ENCODE data around the gene TECPR2.

The TECPR2 gene

GRCh38 chr14:102505775-102506625 is 143.3 kb downstream of the TECPR2 start:
- in situ Hi-C loops (cut with HindIII; ENCODE audit: low sequenced_read_pairs), result loop anchor here (5.0 kb wide), 1 partner anchor 59 kb away; no protein-coding TSS in a partner anchor
- DNase-seq (ENCODE audit: low read depth), result no peak
- TF ChIP-seq CTCF (IDR thresholded peaks at IDR 0.05; ENCODE audit: low read depth, low read length, missing control alignments), result no peak
- H3K4me3 ChIP-seq (ENCODE audit: low read depth, low read length), result no peak overlapping the region

- no peak overlapping the region for H3K4me3 ChIP-seq (ENCODE audit: low read depth, low read length)
- no peak for DNase-seq (ENCODE audit: low read depth)
- no peak for TF ChIP-seq CTCF (IDR thresholded peaks at IDR 0.05; ENCODE audit: low read depth, low read length, missing control alignments)
- in situ Hi-C loops (cut with HindIII; ENCODE audit: low sequenced_read_pairs), result loop anchor here (5.0 kb wide), 1 partner anchor 59 kb away; no protein-coding TSS in a partner anchor
Observed at GRCh38 chr14:102506626-102506925, 143.8 kb downstream of the TECPR2 start.

GRCh38 chr14:102507081-102507856 is 144.5 kb downstream of the TECPR2 start:
- TF ChIP-seq CTCF (IDR thresholded peaks at IDR 0.05; ENCODE audit: low read depth, low read length, missing control alignments), result no peak
- in situ Hi-C loops (cut with HindIII; ENCODE audit: low sequenced_read_pairs), result loop anchor here (5.0 kb wide), 1 partner anchor 60 kb away; no protein-coding TSS in a partner anchor
- H3K4me3 ChIP-seq (ENCODE audit: low read depth, low read length), result no peak overlapping the region
- DNase-seq (ENCODE audit: low read depth), result no peak

- no peak for DNase-seq (ENCODE audit: low read depth)
- in situ Hi-C loops (cut with HindIII; ENCODE audit: low sequenced_read_pairs), result loop anchor here (5.0 kb wide), 1 partner anchor 61 kb away; no protein-coding TSS in a partner anchor
- TF ChIP-seq CTCF (IDR thresholded peaks at IDR 0.05; ENCODE audit: low read depth, low read length, missing control alignments), result peak; percentile 22
- H3K4me3 ChIP-seq (ENCODE audit: low read depth, low read length), result no peak overlapping the region
Observed at GRCh38 chr14:102507857-102508312, 145.1 kb downstream of the TECPR2 start.

GRCh38 chr14:102508410-102508773 is 145.7 kb downstream of the TECPR2 start:
- in situ Hi-C loops (cut with HindIII; ENCODE audit: low sequenced_read_pairs), result loop anchor here (5.0 kb wide), 1 partner anchor 61 kb away; no protein-coding TSS in a partner anchor

More at GRCh38 chr14:102508410-102508773, 145.7 kb downstream of the TECPR2 start:
- H3K4me3 ChIP-seq (ENCODE audit: low read depth, low read length), result peak overlapping the region; percentile 52
- TF ChIP-seq CTCF (IDR thresholded peaks at IDR 0.05; ENCODE audit: low read depth, low read length, missing control alignments), result no peak
- DNase-seq (ENCODE audit: low read depth), result no peak

Measured in astrocyte of the cerebellum (primary cell).